ENCODE results near the gene AKT2.

- TF ChIP-seq MAX (IDR thresholded peaks at IDR 0.05; ENCODE audit: low read depth, low read length) (no peak), CTCF (IDR thresholded peaks at IDR 0.05; ENCODE audit: low read depth, low read length) (no peak), POLR2A (IDR thresholded peaks at IDR 0.05; ENCODE audit: extremely low read depth, insufficient read length) (no peak)
Observed at GRCh38 chr19:40309666-40310065, 24.5 kb upstream of the AKT2 start.

Data from NB4 (cell line).